Measurements from ENCODE around the gene DDX25.

The DDX25 gene

GRCh38 chr11:125931116-125931515, 26.8 kb downstream of the DDX25 start:
- no peak overlapping the region for H3K9ac ChIP-seq
- no peak overlapping the region for H3K4me2 ChIP-seq (ENCODE audit: low read length)
- H3K4me3 ChIP-seq (ENCODE audit: low read depth, low read length), result no peak overlapping the region
- H2AFZ ChIP-seq, result no peak overlapping the region
- H3K9me3 ChIP-seq (ENCODE audit: control insufficient read depth, low read length), result no peaks in the 10 kb centered on the region
- H3K36me3 ChIP-seq (ENCODE audit: control insufficient read depth, insufficient read depth, low read length), result no peaks in the 10 kb centered on the region
- no peak overlapping the region for H3K27ac ChIP-seq
- no peaks in the 10 kb centered on the region for H3K79me2 ChIP-seq
- no peaks in the 10 kb centered on the region for H3K27me3 ChIP-seq (ENCODE audit: control insufficient read depth, insufficient read depth, low read length)
- H3K4me1 ChIP-seq, result no peaks in the 10 kb centered on the region
- TF ChIP-seq CTCF (IDR thresholded peaks at IDR 0.05), result no peak

- Histone ChIP-seq H3K4me1 (no peaks in the 10 kb centered on the region), H3K36me3 (ENCODE audit: control insufficient read depth, insufficient read depth, low read length) (no peaks in the 10 kb centered on the region), H3K9ac (no peak overlapping the region), H3K27me3 (ENCODE audit: control insufficient read depth, insufficient read depth, low read length) (no peaks in the 10 kb centered on the region), H3K9me3 (ENCODE audit: control insufficient read depth, low read length) (no peaks in the 10 kb centered on the region), H3K79me2 (no peaks in the 10 kb centered on the region), H3K27ac (no peak overlapping the region), H3K4me3 (ENCODE audit: low read depth, low read length) (no peak overlapping the region), H3K4me2 (ENCODE audit: low read length) (no peak overlapping the region), H2AFZ (no peak overlapping the region)
- no peak for TF ChIP-seq CTCF (IDR thresholded peaks at IDR 0.05)
These were observed 27.4 kb downstream of the DDX25 start for GRCh38 chr11:125931668-125932067.

GRCh38 chr11:125932301-125932700, 28.0 kb downstream of the DDX25 start:
- Histone ChIP-seq H3K79me2 (no peaks in the 10 kb centered on the region), H3K4me3 (ENCODE audit: low read depth, low read length) (no peak overlapping the region), H3K9ac (no peak overlapping the region), H3K36me3 (ENCODE audit: control insufficient read depth, insufficient read depth, low read length) (no peaks in the 10 kb centered on the region), H3K27ac (no peak overlapping the region), H3K4me1 (no peaks in the 10 kb centered on the region), H3K27me3 (ENCODE audit: control insufficient read depth, insufficient read depth, low read length) (no peaks in the 10 kb centered on the region), H3K9me3 (ENCODE audit: control insufficient read depth, low read length) (no peaks in the 10 kb centered on the region), H2AFZ (no peak overlapping the region), H3K4me2 (ENCODE audit: low read length) (no peak overlapping the region)
- no peak for TF ChIP-seq CTCF (IDR thresholded peaks at IDR 0.05)

GRCh38 chr11:125933030-125933813, 28.9 kb downstream of the DDX25 start:
- Histone ChIP-seq H3K9me3 (ENCODE audit: control insufficient read depth, low read length) (no peaks in the 10 kb centered on the region), H3K4me3 (ENCODE audit: low read depth, low read length) (no peak overlapping the region), H3K9ac (no peak overlapping the region), H3K4me2 (ENCODE audit: low read length) (no peak overlapping the region), H3K36me3 (ENCODE audit: control insufficient read depth, insufficient read depth, low read length) (no peaks in the 10 kb centered on the region), H3K27me3 (ENCODE audit: control insufficient read depth, insufficient read depth, low read length) (no peaks in the 10 kb centered on the region), H3K4me1 (no peaks in the 10 kb centered on the region), H3K27ac (no peak overlapping the region), H2AFZ (no peak overlapping the region), H3K79me2 (no peaks in the 10 kb centered on the region)
- no peak for TF ChIP-seq CTCF (IDR thresholded peaks at IDR 0.05)

- H2AFZ ChIP-seq, result no peak overlapping the region
- no peaks in the 10 kb centered on the region for H3K36me3 ChIP-seq (ENCODE audit: control insufficient read depth, insufficient read depth, low read length)
- no peak overlapping the region for H3K9ac ChIP-seq
- no peaks in the 10 kb centered on the region for H3K27me3 ChIP-seq (ENCODE audit: control insufficient read depth, insufficient read depth, low read length)
- TF ChIP-seq CTCF (IDR thresholded peaks at IDR 0.05), result no peak
- H3K4me1 ChIP-seq, result no peaks in the 10 kb centered on the region
- no peak overlapping the region for H3K27ac ChIP-seq
- no peaks in the 10 kb centered on the region for H3K79me2 ChIP-seq
- H3K9me3 ChIP-seq (ENCODE audit: control insufficient read depth, low read length), result no peaks in the 10 kb centered on the region
- no peak overlapping the region for H3K4me2 ChIP-seq (ENCODE audit: low read length)
- H3K4me3 ChIP-seq (ENCODE audit: low read depth, low read length), result no peak overlapping the region
These were observed 30.2 kb downstream of the DDX25 start for GRCh38 chr11:125934473-125934872.

Data from parathyroid adenoma (tissue), 2 donors.